Fibroblast of villous mesenchyme (primary cell): ENCODE measurements around the gene MOB3C. TPM values are rescaled to one million over a fixed set of nuclear protein-coding genes. Genes with fewer than 3 reads are reported as not detected.

ENCODE experiments used
- DNase-seq: peaks from one replicate; pipeline ENCODE4 v3.0.0-alpha.2; 2010; ENCODE audit warnings: low read depth
- H3K4me3 ChIP-seq: 2 replicates; pipeline ENCODE4 v1.5.1; 2011; ENCODE audit warnings: low read depth, mild to moderate bottlenecking, low read length
- CTCF ChIP-seq: IDR thresholded peaks from 2 replicates; pipeline ENCODE4 v1.5.1; 2012; ENCODE audit warnings: low read depth, mild to moderate bottlenecking, low read length; ENCODE audit not compliant: insufficient read depth
- total RNA-seq: library from RNA; depleted of rRNA; stranded (reverse); fragments of >200 nt; gene quantifications from 2 replicates; pipeline ENCODE4 v1.2.3, GENCODE V29; 2012

The MOB3C gene
- total RNA-seq, 1 donor = 8.6 TPM

- no peak overlapping the region for H3K4me3 ChIP-seq
- DNase-seq = no peak
- TF ChIP-seq CTCF = no peak
Measured at GRCh38 chr1:46596846-46597245, 19.8 kb downstream of the MOB3C start.

GRCh38 chr1:46596036-46596435 lies 20.6 kb downstream of the MOB3C start:
- no peak for TF ChIP-seq CTCF
- H3K4me3 ChIP-seq = no peak overlapping the region
- no peak for DNase-seq

GRCh38 chr1:46595127-46595526 lies 21.5 kb downstream of the MOB3C start:
- TF ChIP-seq CTCF = no peak
- DNase-seq = no peak
- H3K4me3 ChIP-seq = no peak overlapping the region

- no peak overlapping the region for H3K4me3 ChIP-seq
- TF ChIP-seq CTCF = no peak
- no peak for DNase-seq
Measured at GRCh38 chr1:46594063-46594462, 22.5 kb downstream of the MOB3C start.

GRCh38 chr1:46592823-46593222 lies 23.8 kb downstream of the MOB3C start:
- no peak for DNase-seq
- no peak overlapping the region for H3K4me3 ChIP-seq
- no peak for TF ChIP-seq CTCF

- DNase-seq = no peak
- TF ChIP-seq CTCF = no peak
- H3K4me3 ChIP-seq = no peak overlapping the region
Measured at GRCh38 chr1:46589529-46589928, 27.1 kb downstream of the MOB3C start.

- no peak for DNase-seq
- no peak overlapping the region for H3K4me3 ChIP-seq
- TF ChIP-seq CTCF = no peak
Measured at GRCh38 chr1:46587069-46587468, 29.5 kb downstream of the MOB3C start.
